Vagina (tissue), 2 donors: ENCODE measurements around the gene STAT5B.

Experiments used
- CTCF ChIP-seq, 3 experiments: fragments of 450-650 bp in 2 of 3; fragments of 200-600 bp in 1 of 3; sonication (generic) in 1 of 3; IDR thresholded peaks; one replicate each; pipeline ENCODE4 v1.5.1; 2017 to 2019; ENCODE audit warnings: antibody characterized with exemption in 3 of 3, mild to moderate bottlenecking in 2 of 3, moderate library complexity in 2 of 3
- POLR2A ChIP-seq, 2 donors: fragments of 450-650 bp; IDR thresholded peaks; one replicate each; pipeline ENCODE4 v1.6.1; 2017; ENCODE audit warnings: antibody characterized with exemption in 2 of 2, mild to moderate bottlenecking in 2 of 2, moderate library complexity in 2 of 2
- POLR2AphosphoS5 ChIP-seq, 2 donors: sonication (generic); formaldehyde crosslinking; IDR thresholded peaks; one replicate each; pipeline ENCODE4 v1.9.0; 2017; ENCODE audit warnings: antibody characterized with exemption in 2 of 2, mild to moderate bottlenecking in 2 of 2, low read depth in 1 of 2; ENCODE audit not compliant: insufficient read depth in 1 of 2

- TF ChIP-seq CTCF (IDR thresholded peaks at IDR 0.05) (no peak), POLR2AphosphoS5 (IDR thresholded peaks at IDR 0.05; ENCODE audit: insufficient read depth in 1 of 2, low read depth in 1 of 2) (no peak), POLR2A (IDR thresholded peaks at IDR 0.05) (no peak)
Measured at GRCh38 chr17:42171831-42172230, 104.4 kb downstream of the STAT5B start.
